Ovary (tissue), 9 donors: ENCODE results near the gene TSHZ2. TPM values are rescaled to one million over a fixed set of nuclear protein-coding genes. Genes with fewer than 3 reads are reported as not detected.

ENCODE experiments used
- DNase-seq, 5 donors: peaks; one replicate each; pipeline ENCODE4 v3.0.0-alpha.2; 2019 to 2020
- H3K27ac ChIP-seq, 2 donors: fragments of 200-600 bp; one replicate each; pipeline versions ENCODE4 v1.5.1 to v1.8.0; 2019 to 2022
- H3K27me3 ChIP-seq: fragments of 200-600 bp; one replicate; pipeline ENCODE4 v1.8.0; 2022
- H3K36me3 ChIP-seq: fragments of 200-600 bp; sonication (generic); one replicate; pipeline ENCODE4 v1.5.1; 2019
- H3K4me1 ChIP-seq: one replicate; pipeline ENCODE4 v1.8.1; 2013; ENCODE audit warnings: mild to moderate bottlenecking, moderate library complexity; ENCODE audit not compliant: insufficient read depth
- H3K4me3 ChIP-seq: fragments of 200-600 bp; sonication (generic); one replicate; pipeline ENCODE4 v1.5.1; 2017
- H3K9me3 ChIP-seq, 2 donors: fragments of 200-600 bp in 1 of 2; sonication (generic) in 1 of 2; one replicate each; pipeline versions ENCODE4 v1.5.1 to v1.8.1; 2013 to 2019; ENCODE audit warnings: mild to moderate bottlenecking in 1 of 2, moderate library complexity in 1 of 2
- CTCF ChIP-seq, 3 donors: fragments of 450-650 bp in 2 of 3; fragments of 200-600 bp in 1 of 3; IDR thresholded peaks; one replicate each; pipeline versions ENCODE4 v1.5.1 to v1.8.0; 2016 to 2022; ENCODE audit warnings: antibody characterized with exemption in 3 of 3, mild to moderate bottlenecking in 1 of 3
- EP300 ChIP-seq: sonication (generic); formaldehyde crosslinking; IDR thresholded peaks from one replicate; pipeline ENCODE4 v1.6.1; 2017; ENCODE audit warnings: antibody characterized with exemption
- POLR2A ChIP-seq: fragments of 450-650 bp; IDR thresholded peaks from one replicate; pipeline ENCODE4 v1.6.1; 2017; ENCODE audit warnings: antibody characterized with exemption, mild to moderate bottlenecking, moderate library complexity
- WGBS, 3 donors: extraction: QIAGEN DNeasy Blood & Tissue Kit in 1 of 3; methylation state at CpG; one replicate each; pipeline versions ENCODE4 v1.1.5 to v1.1.7; 2013 to 2017; 5-methylcytosine and 5-hydroxymethylcytosine counted together
- intact Hi-C, 4 donors: fragments of 100-400 bp; cut with DNase I; formaldehyde crosslinking; loops; one replicate each; pipeline versions ENCODE4 v1.11.0 to v1.15.1; 2022 to 2023
- polyA plus RNA-seq, 2 donors: library from polyadenylated mRNA; stranded (reverse); fragments of 200-250 nt in 1 of 2; fragments of 350-450 nt in 1 of 2; fragmentation: Illumina TruSeq in 1 of 2; extraction: RNeasy Lipid Tissue Mini Kit (QIAGEN cat#74804) in 1 of 2; gene quantifications; one replicate each; pipeline ENCODE4 v1.2.3, GENCODE V29; 2013 to 2014
- total RNA-seq, 7 donors: library from RNA; depleted of rRNA in 2 of 7; stranded (reverse); fragments of >200 nt in 2 of 7; fragmentation: NEBNext Ultra II Directional in 3 of 7; extraction: Animal tissue kit (Norgen Biotek cat#: 25700) in 3 of 7; gene quantifications; one replicate each; pipeline versions ENCODE4 v1.1.0 to v1.2.4, GENCODE V29; 2016 to 2023
- donor health status: DM: no; HTN: no; CAD: no; lungs with moderate emphysema.
- donor health status: DM: no; HTN: no; CAD: no.
- donor health status: Bipolar disorder and iron deficiency.
- donor health status: DM: yes; HTN: yes; CAD: no.
- donor health status: DM: no; HTN: no; CAD: no.
- donor health status: DM: yes; HTN: yes; CAD: no.

The TSHZ2 gene
- total and polyA plus RNA-seq, 9 donors: 18.2 to 113 (median 40.2) TPM

- WGBS, 3 donors: 76 to 96% (median 88%) methylated on average over 3 of the region's 3 CpGs
- no peaks in the 10 kb centered on the region for H3K9me3 ChIP-seq
Observed at GRCh38 chr20:53202777-53203176, 230.6 kb downstream of the TSHZ2 start.

GRCh38 chr20:53205046-53205445, 232.9 kb downstream of the TSHZ2 start:
- Histone ChIP-seq H3K9me3 (no peaks in the 10 kb centered on the region), H3K27ac (no peak overlapping the region), H3K4me3 (no peak overlapping the region), H3K27me3 (no peaks in the 10 kb centered on the region), H3K4me1 (no peaks in the 10 kb centered on the region), H3K36me3 (no peaks in the 10 kb centered on the region)
- peak in 2 of 5 donors; percentile 17 to 28 for DNase-seq
- TF ChIP-seq EP300 (no peak), CTCF (IDR thresholded peaks at IDR 0.05) (no peak)
- intact Hi-C loops: no loop called here
- 35 to 43% (median 41%) methylated on average over 5 of the region's 5 CpGs for WGBS, 3 donors

More at GRCh38 chr20:53202777-53203176, 230.6 kb downstream of the TSHZ2 start:
- TF ChIP-seq EP300 (no peak), CTCF (IDR thresholded peaks at IDR 0.05) (no peak), POLR2A (no peak)
- Histone ChIP-seq H3K4me3 (no peak overlapping the region), H3K36me3 (no peaks in the 10 kb centered on the region), H3K4me1 (no peaks in the 10 kb centered on the region), H3K27me3 (no peaks in the 10 kb centered on the region), H3K27ac (no peak overlapping the region)
- intact Hi-C loops: no loop called here
- no peak for DNase-seq

- DNase-seq: no peak
- Histone ChIP-seq H3K4me3 (no peak overlapping the region), H3K36me3 (no peaks in the 10 kb centered on the region), H3K27me3 (no peaks in the 10 kb centered on the region), H3K27ac (no peak overlapping the region), H3K4me1 (no peaks in the 10 kb centered on the region), H3K9me3 (no peaks in the 10 kb centered on the region)
- TF ChIP-seq EP300: no peak
- no peak for TF ChIP-seq POLR2A
- TF ChIP-seq CTCF (IDR thresholded peaks at IDR 0.05): no peak
- intact Hi-C loops: no loop called here
- 88 to 92% (median 88%) methylated on average over 11 of the region's 11 CpGs for WGBS, 3 donors
Observed at GRCh38 chr20:53208110-53208832, 236.1 kb downstream of the TSHZ2 start.

GRCh38 chr20:53210041-53210440, 237.9 kb downstream of the TSHZ2 start:
- intact Hi-C loops: loop anchor here in 1 of 4 donors (10.0 kb wide), 2 partner anchors 335 to 895 kb away; no protein-coding TSS in a partner anchor
- Histone ChIP-seq H3K4me3 (no peak overlapping the region), H3K27ac (no peak overlapping the region), H3K27me3 (no peaks in the 10 kb centered on the region), H3K36me3 (no peaks in the 10 kb centered on the region), H3K4me1 (no peaks in the 10 kb centered on the region), H3K9me3 (no peaks in the 10 kb centered on the region)
- WGBS, 3 donors: 91 to 97% (median 91%) methylated on average over 13 of the region's 13 CpGs
- no peak for DNase-seq
- no peak for TF ChIP-seq EP300
- TF ChIP-seq CTCF (IDR thresholded peaks at IDR 0.05): no peak
- no peak for TF ChIP-seq POLR2A
